Stimulated activated CD4-positive, alpha-beta T cell treated with anti-CD3 and anti-CD28 coated beads, Interleukin-4, amount 100 ng/mL, for 24 hours (primary cell): Measurements from ENCODE around the gene ACTN3.
"Not testable (repeated sequence)": the region's sequence is repeated elsewhere in the genome, so short reads cannot be mapped to it uniquely, and the experiment has no call there.

ENCODE experiments used
- DNase-seq: peaks from one replicate; pipeline ENCODE4 v3.0.0-alpha.2; 2020

Gene ACTN3

GRCh38 chr11:66567787-66568123 is 21.1 kb downstream of the ACTN3 start:
- no peak for DNase-seq

GRCh38 chr11:66568124-66568916 is 21.6 kb downstream of the ACTN3 start, which contains the start of gene CTSF:
Gene CTSF, minus strand, starts transcription at chr11:66568606. Its CDS starts 120 bp downstream, at chr11:66568486.
- peak; percentile 74 for DNase-seq

GRCh38 chr11:66569076-66569475 is 22.4 kb downstream of the ACTN3 start:
- no peak for DNase-seq

GRCh38 chr11:66570079-66570849 is 23.6 kb downstream of the ACTN3 start:
- DNase-seq = no peak

GRCh38 chr11:66570850-66571180 is 24.1 kb downstream of the ACTN3 start:
- no peak for DNase-seq

- peak; percentile 88 for DNase-seq
These were observed 32.4 kb downstream of the ACTN3 start for GRCh38 chr11:66579017-66579606.

- no peak for DNase-seq
These were observed 34.1 kb downstream of the ACTN3 start for GRCh38 chr11:66580803-66581202.

GRCh38 chr11:66581261-66581660 is 34.6 kb downstream of the ACTN3 start:
- no peak for DNase-seq

- not testable (repeated sequence) for DNase-seq
These were observed 36.0 kb downstream of the ACTN3 start for GRCh38 chr11:66582565-66583147.

GRCh38 chr11:66585447-66585846 is 38.7 kb downstream of the ACTN3 start:
- DNase-seq = not testable (repeated sequence)

- no peak for DNase-seq
These were observed 39.4 kb downstream of the ACTN3 start for GRCh38 chr11:66586136-66586535.

GRCh38 chr11:66589315-66589714 is 42.6 kb downstream of the ACTN3 start:
- DNase-seq = not testable (repeated sequence)

- DNase-seq = no peak
These were observed 43.4 kb downstream of the ACTN3 start for GRCh38 chr11:66589996-66590675.

GRCh38 chr11:66591175-66591574 is 44.5 kb downstream of the ACTN3 start:
- no peak for DNase-seq

GRCh38 chr11:66592457-66593302 is 46.0 kb downstream of the ACTN3 start, which contains the start of the genes CCDC87 and CCS:
Gene CCDC87, minus strand, starts transcription at chr11:66593063. Its CDS starts 48 bp downstream, at chr11:66593015.
Gene CCS, plus strand, starts transcription at chr11:66593185. Its CDS starts 77 bp downstream, at chr11:66593262.
- peak; percentile 99 for DNase-seq

- DNase-seq = no peak
These were observed 46.6 kb downstream of the ACTN3 start for GRCh38 chr11:66593303-66593635.

GRCh38 chr11:66593650-66594049 is 46.9 kb downstream of the ACTN3 start:
- no peak for DNase-seq

- DNase-seq = no peak
These were observed 48.7 kb downstream of the ACTN3 start for GRCh38 chr11:66595245-66595904.

- DNase-seq = no peak
These were observed 52.3 kb downstream of the ACTN3 start for GRCh38 chr11:66598993-66599392.

GRCh38 chr11:66600219-66600618 is 53.5 kb downstream of the ACTN3 start:
- no peak for DNase-seq

GRCh38 chr11:66600631-66601233 is 54.0 kb downstream of the ACTN3 start:
- DNase-seq = no peak
